Measurements from ENCODE around the gene SLC9A9. TPM values are rescaled to one million over a fixed set of nuclear protein-coding genes. Genes with fewer than 3 reads are reported as not detected.

SLC9A9 gene
- total and polyA plus RNA-seq, 10 of the 15 experiments (the other 5 are each of a cell fraction or from before 2014, with no cell fraction given), result 3.5 to 14.2 (median 9.3) TPM

GRCh38 chr3:143595456-143596077, 252.7 kb downstream of the SLC9A9 start (continued):
- TF ChIP-seq BHLHE40 (IDR thresholded peaks at IDR 0.05; ENCODE audit: borderline replicate concordance in 1 of 2, low read depth in 2 of 2, low read length in 1 of 2), result no peak
- peak; percentile 87 for TF ChIP-seq PKNOX1 (IDR thresholded peaks at IDR 0.05)
- no peak for TF ChIP-seq NFYA (IDR thresholded peaks at IDR 0.05; ENCODE audit: borderline replicate concordance, low read depth, low read length)
- TF ChIP-seq ASH2L (IDR thresholded peaks at IDR 0.05; ENCODE audit: borderline replicate concordance, low read depth), result no peak
- no peak for TF ChIP-seq STAT3 (IDR thresholded peaks at IDR 0.05; ENCODE audit: low read depth, low read length)
- TF ChIP-seq MAX (IDR thresholded peaks at IDR 0.05; ENCODE audit: low read depth, low read length), result no peak
- no peak for TF ChIP-seq NR2F1 (conservative IDR thresholded peaks at IDR 0.05)
- TF ChIP-seq ZSCAN29 (IDR thresholded peaks at IDR 0.05), result no peak
- 0 out of 2 replicates have a peak, but pooled peaks have one; percentile 20 for TF ChIP-seq CHD2 (IDR thresholded peaks at IDR 0.05; ENCODE audit: borderline replicate concordance, low read depth, low read length)
- TF ChIP-seq NR2C2 (IDR thresholded peaks at IDR 0.05; ENCODE audit: borderline replicate concordance, control insufficient read depth, insufficient read length, low read depth), result no peak
- TF ChIP-seq RELB (IDR thresholded peaks at IDR 0.05; ENCODE audit: low read depth), result no peak
- peak; percentile 16; the same call in 1 of the 2 replicates for TF ChIP-seq ATF2 (IDR thresholded peaks at IDR 0.05; ENCODE audit: low read length)
- TF ChIP-seq RUNX3 (IDR thresholded peaks at IDR 0.05; ENCODE audit: low read length), result no peak
- no peak for TF ChIP-seq FOXK2 (IDR thresholded peaks at IDR 0.05)
- TF ChIP-seq ZBTB11 (CRISPR knock-in tag; IDR thresholded peaks at IDR 0.05), result no peak
- TF ChIP-seq CEBPZ (IDR thresholded peaks at IDR 0.05; ENCODE audit: low read depth, low read length), result no peak
- TF ChIP-seq POU2F2 (IDR thresholded peaks at IDR 0.05; ENCODE audit: borderline replicate concordance, low read depth, low read length), result no peak
- no peak for TF ChIP-seq ZBED1 (IDR thresholded peaks at IDR 0.05; ENCODE audit: borderline replicate concordance)
- no peak for TF ChIP-seq NFYB (IDR thresholded peaks at IDR 0.05; ENCODE audit: insufficient read depth, low read depth, low read length)
